ENCODE results near the gene CASP10.
"Not testable (repeated sequence)": the region's sequence is repeated elsewhere in the genome, so short reads cannot be mapped to it uniquely, and the experiment has no call there.

The CASP10 gene

DNA sequence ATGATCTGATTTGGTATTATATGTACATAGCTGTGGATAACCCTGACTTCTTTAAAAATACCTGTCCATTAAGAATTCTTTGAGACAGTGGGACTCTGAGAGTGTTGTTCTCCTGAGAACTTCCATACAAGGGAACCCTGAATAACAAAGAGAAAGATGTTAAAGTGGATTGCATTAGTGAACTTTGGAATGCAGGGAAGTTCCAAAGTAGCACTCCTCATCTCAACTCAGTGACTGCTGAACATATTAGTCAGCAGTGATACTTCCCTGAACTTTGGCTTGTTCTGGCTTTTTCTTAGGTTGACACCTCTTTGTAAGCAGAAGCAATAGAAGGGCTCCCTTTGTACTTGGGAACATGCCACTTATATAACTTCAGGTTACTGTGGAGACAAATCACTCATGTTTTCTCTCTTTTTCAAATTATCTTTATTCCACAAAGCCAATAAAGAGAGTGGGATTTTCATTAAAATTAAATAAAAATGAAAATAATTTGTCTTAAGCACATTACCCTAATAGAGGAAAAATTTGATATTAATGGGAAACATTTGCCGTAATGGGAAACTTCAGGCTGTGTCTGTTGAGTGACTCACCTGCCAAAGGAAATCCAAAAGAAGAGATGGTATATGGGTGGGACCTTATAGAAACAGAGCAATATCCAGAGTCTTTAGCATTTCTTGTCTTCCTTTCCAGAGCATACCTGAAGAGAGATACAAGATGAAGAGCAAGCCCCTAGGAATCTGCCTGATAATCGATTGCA is 33.7 kb upstream of the CASP10 start:
- H3K27me3 ChIP-seq (ENCODE audit: control insufficient read depth, insufficient read depth, low read length), result no peaks in the 10 kb centered on the region
- H3K4me3 ChIP-seq (ENCODE audit: low read length), result no peak overlapping the region
- H3K36me3 ChIP-seq (ENCODE audit: control insufficient read depth, low read depth, low read length), result no peaks in the 10 kb centered on the region
- H3K9ac ChIP-seq (ENCODE audit: low read length), result no peak overlapping the region
- H3K9me3 ChIP-seq (ENCODE audit: control insufficient read depth, low read depth, low read length), result no peaks in the 10 kb centered on the region
- no peak overlapping the region for H3K27ac ChIP-seq (ENCODE audit: low read length)
- H3K4me1 ChIP-seq (ENCODE audit: control insufficient read depth, low read depth, low read length), result peaks cover 4% of the 10 kb centered on the region

DNA sequence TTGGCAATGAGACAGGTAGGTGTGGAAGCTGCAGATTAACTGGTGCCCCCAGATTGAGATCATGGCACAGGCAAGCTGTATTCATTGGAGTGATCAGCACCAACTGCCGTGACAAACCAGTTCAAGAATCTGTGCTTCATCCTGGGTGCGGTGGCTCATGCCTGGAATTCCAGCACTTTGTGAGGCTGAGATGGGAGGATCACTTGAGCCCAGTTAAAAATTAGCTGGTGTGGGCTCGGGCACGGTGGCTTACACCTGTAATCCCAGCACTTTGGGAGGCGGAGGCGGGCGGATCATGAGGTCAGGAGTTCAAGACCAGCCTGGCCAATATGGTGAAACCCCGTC is 33.1 kb upstream of the CASP10 start:
- H3K4me3 ChIP-seq (ENCODE audit: low read length); H3K36me3 ChIP-seq (ENCODE audit: control insufficient read depth, low read depth, low read length); H3K9ac ChIP-seq (ENCODE audit: low read length); H3K9me3 ChIP-seq (ENCODE audit: control insufficient read depth, low read depth, low read length); H3K27me3 ChIP-seq (ENCODE audit: control insufficient read depth, insufficient read depth, low read length); H3K4me1 ChIP-seq (ENCODE audit: control insufficient read depth, low read depth, low read length); H3K27ac ChIP-seq (ENCODE audit: low read length): not testable (repeated sequence)

DNA sequence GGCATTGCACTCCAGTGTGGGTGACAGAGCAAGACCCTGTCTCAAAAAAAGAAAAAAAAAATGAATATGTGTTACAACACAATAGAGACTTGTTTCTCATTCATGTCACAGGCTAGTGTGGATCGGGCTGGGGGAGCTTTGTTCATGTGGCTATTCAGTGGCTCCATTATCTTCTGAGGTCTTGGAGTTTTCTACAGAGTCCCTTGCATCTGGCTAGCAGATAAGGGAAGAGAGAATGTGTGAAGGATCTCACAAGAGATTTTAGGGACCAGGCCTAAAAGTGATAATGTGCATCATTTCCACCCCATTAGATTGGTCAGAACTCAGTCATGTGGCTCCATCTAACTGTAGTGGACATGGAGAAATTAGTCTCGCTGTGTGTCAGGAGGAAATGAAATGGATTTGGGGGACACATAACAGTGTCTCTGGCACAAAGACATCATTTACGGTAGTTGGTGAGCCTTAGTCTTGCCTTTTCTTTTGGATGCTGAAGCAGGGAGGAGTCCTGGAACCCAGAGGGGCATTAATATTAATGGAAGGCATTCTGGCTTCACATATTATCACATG is 32.4 kb upstream of the CASP10 start:
- Histone ChIP-seq H3K27ac (ENCODE audit: low read length) (no peak overlapping the region), H3K9me3 (ENCODE audit: control insufficient read depth, low read depth, low read length) (no peaks in the 10 kb centered on the region), H3K4me1 (ENCODE audit: control insufficient read depth, low read depth, low read length) (peaks cover 4% of the 10 kb centered on the region), H3K4me3 (ENCODE audit: low read length) (no peak overlapping the region), H3K27me3 (ENCODE audit: control insufficient read depth, insufficient read depth, low read length) (no peaks in the 10 kb centered on the region), H3K36me3 (ENCODE audit: control insufficient read depth, low read depth, low read length) (no peaks in the 10 kb centered on the region), H3K9ac (ENCODE audit: low read length) (no peak overlapping the region)

DNA sequence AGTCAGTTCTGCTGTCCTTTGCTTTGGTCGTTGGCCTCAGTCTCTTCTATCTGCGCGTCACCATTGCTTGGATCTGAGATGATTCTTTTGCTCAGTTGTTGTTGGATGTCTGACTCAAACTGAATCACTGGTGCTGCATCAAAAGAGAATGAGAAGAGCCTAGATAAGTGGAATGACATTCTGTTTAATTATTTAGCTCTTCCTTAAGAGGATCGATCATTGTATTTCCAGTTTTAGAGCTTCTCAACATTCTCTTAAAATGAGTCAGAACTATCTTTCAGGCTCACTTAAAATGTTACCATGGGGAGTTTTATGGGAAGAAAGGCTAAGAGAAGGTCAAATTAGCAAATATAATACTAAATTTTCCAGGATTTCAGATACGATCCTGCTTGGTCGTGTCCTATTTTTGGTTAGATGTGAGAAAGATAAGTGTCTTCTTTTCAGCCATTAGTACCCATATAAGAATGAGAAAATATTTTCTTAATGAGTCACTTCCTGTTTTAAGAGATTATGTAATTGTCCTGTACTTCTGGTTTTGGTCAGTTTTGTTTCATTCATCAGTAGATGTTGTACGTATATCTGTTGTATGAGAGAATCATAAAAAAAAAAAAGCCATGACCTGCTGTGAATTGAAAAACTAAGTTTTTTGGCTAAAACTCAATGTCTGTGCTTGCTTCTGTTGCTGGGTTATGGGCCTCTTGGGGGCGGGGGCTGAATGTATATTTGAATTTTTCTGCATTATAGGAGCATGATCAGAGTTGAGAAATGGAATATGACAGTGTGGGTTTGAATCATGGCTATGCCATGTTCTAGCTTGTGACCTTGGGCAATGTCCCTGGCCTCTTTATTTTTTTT is 31.6 kb upstream of the CASP10 start:
- Histone ChIP-seq H3K9me3 (ENCODE audit: control insufficient read depth, low read depth, low read length) (no peaks in the 10 kb centered on the region), H3K27ac (ENCODE audit: low read length) (no peak overlapping the region), H3K9ac (ENCODE audit: low read length) (no peak overlapping the region), H3K4me3 (ENCODE audit: low read length) (no peak overlapping the region), H3K27me3 (ENCODE audit: control insufficient read depth, insufficient read depth, low read length) (no peaks in the 10 kb centered on the region), H3K36me3 (ENCODE audit: control insufficient read depth, low read depth, low read length) (no peaks in the 10 kb centered on the region), H3K4me1 (ENCODE audit: control insufficient read depth, low read depth, low read length) (peaks cover 4% of the 10 kb centered on the region)

DNA sequence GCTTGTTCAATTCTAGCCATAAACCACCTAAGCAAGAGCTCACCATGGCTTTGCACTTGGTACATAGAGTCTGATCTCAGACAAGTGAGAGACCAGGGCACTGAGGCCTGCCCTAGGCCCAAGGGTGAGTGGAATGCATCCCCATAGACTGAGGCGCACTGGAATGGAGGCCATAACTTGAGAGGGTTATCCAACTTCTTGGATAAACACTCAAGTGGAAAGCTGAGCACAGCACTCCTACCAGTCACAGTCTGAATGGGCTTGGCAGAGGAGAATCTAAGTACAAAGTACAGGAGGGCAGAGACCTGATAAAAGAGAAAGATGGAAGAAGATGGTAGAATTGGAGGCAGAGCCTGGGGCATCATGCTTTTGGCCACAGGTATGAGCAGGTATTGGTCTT is 30.4 kb upstream of the CASP10 start:
- H3K4me1 ChIP-seq (ENCODE audit: control insufficient read depth, low read depth, low read length), result peaks cover 4% of the 10 kb centered on the region
- no peak overlapping the region for H3K9ac ChIP-seq (ENCODE audit: low read length)
- no peaks in the 10 kb centered on the region for H3K27me3 ChIP-seq (ENCODE audit: control insufficient read depth, insufficient read depth, low read length)
- H3K27ac ChIP-seq (ENCODE audit: low read length), result no peak overlapping the region
- no peak overlapping the region for H3K4me3 ChIP-seq (ENCODE audit: low read length)
- H3K9me3 ChIP-seq (ENCODE audit: control insufficient read depth, low read depth, low read length), result no peaks in the 10 kb centered on the region
- H3K36me3 ChIP-seq (ENCODE audit: control insufficient read depth, low read depth, low read length), result no peaks in the 10 kb centered on the region

DNA sequence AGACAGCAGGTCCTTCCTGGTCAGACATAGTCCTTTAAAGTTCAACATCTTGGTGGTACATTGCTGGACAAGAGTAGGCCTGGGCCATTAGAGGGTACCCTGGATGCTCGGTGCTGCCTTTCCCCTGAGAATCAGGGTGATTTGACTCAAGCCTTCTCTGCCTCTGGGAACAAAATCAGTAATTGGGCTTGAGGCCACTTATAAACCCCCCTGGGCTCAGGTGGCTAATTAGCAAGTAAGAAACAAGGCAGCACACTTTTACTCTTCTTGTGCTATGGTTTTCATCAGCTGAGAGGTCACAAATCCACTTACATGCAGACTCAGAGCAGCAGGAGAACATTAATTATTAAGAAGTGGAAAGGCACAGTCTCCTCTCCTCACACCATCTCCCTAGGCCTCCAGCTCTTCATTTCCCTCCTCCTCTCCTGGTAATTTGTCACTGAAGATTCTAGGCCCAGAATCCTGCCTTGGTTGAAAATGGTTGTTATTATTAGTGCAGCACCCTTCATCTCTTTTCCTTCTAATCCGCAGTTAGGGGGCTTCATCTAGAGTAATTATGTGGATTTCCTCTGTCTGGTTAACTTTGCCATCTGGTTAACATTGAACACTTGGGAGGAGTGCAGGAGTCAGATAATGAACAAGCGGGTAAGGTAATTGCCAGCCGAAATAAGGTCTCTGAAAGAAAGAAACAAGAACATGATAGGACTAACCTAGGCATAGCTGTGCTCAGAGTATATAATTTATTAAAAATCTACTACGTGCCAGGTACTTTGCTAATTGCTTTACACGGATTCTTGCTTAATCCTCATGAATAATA is 29.7 kb upstream of the CASP10 start:
- Histone ChIP-seq H3K4me1 (ENCODE audit: control insufficient read depth, low read depth, low read length) (peaks cover 9% of the 10 kb centered on the region), H3K9ac (ENCODE audit: low read length) (no peak overlapping the region), H3K36me3 (ENCODE audit: control insufficient read depth, low read depth, low read length) (no peaks in the 10 kb centered on the region), H3K9me3 (ENCODE audit: control insufficient read depth, low read depth, low read length) (no peaks in the 10 kb centered on the region), H3K27ac (ENCODE audit: low read length) (no peak overlapping the region), H3K4me3 (ENCODE audit: low read length) (no peak overlapping the region), H3K27me3 (ENCODE audit: control insufficient read depth, insufficient read depth, low read length) (no peaks in the 10 kb centered on the region)

DNA sequence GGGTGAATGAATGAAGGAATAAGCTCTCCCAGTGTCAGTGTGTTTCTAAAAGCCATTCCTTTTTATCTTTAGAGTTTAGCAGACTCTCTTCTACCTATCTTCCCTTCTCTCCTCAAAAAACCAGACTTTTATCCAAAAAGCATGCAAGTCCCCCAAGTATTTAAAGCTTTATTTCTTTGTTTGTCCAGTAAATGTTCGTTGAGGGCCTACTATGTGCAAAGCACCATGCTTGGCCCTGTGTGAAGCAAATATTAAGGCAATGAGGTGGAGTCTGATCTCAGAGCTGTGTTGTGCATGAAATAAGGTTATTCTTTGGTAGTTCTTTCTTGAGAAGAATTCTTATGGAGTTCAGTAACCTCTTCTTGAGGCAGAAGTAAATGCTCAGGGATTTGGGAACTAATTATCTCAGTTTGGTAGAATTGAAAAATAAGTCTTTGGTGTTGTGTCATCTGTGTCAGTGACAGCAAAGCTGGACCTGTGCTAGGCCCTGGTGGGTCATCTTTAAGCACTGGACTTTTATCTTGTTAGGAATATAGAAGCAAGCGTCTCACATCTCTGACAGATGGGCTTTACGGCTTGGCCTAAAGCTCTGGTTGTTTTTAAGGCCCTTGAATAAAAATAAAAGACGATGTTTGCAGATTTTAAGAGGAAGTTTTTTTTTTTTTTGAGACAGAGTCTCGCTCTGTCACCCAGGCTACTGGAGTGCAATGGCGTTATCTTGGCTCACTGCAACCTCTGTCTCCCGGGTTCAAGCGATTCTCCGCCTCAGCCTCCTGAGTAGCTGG is 28.1 kb upstream of the CASP10 start:
- Histone ChIP-seq H3K9ac (ENCODE audit: low read length) (no peak overlapping the region), H3K27me3 (ENCODE audit: control insufficient read depth, insufficient read depth, low read length) (no peaks in the 10 kb centered on the region), H3K27ac (ENCODE audit: low read length) (no peak overlapping the region)

DNA sequence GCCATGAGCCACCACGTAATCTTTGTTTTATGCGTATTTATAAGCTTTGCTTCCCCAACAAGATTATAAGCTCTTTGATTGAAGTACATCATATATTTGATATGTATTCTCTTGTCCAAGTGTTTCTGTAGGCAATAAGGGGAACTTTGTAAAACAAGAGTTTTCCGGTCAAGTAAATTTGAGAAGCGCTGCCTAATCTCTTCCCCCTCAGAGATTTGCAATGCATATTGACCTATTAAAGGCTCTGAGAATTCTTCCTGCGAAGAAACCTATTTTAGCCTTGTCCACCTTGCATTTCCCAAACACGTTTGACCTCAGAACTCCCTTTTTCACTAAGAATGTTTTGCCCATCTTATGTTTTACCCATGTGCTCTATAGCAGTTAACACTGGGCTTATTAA is 26.9 kb upstream of the CASP10 start:
- H3K9ac ChIP-seq (ENCODE audit: low read length), result no peak overlapping the region
- H3K27ac ChIP-seq (ENCODE audit: low read length), result no peak overlapping the region
- H3K27me3 ChIP-seq (ENCODE audit: control insufficient read depth, insufficient read depth, low read length), result no peaks in the 10 kb centered on the region
- no peaks in the 10 kb centered on the region for H3K9me3 ChIP-seq (ENCODE audit: control insufficient read depth, low read depth, low read length)
- peaks cover 7% of the 10 kb centered on the region for H3K4me1 ChIP-seq (ENCODE audit: control insufficient read depth, low read depth, low read length)
- no peaks in the 10 kb centered on the region for H3K36me3 ChIP-seq (ENCODE audit: control insufficient read depth, low read depth, low read length)
- H3K4me3 ChIP-seq (ENCODE audit: low read length), result no peak overlapping the region

More for the DNA sequence above, 28.1 kb upstream of the CASP10 start:
- H3K4me1 ChIP-seq (ENCODE audit: control insufficient read depth, low read depth, low read length), result peaks cover 7% of the 10 kb centered on the region
- no peaks in the 10 kb centered on the region for H3K36me3 ChIP-seq (ENCODE audit: control insufficient read depth, low read depth, low read length)
- H3K4me3 ChIP-seq (ENCODE audit: low read length), result no peak overlapping the region
- no peaks in the 10 kb centered on the region for H3K9me3 ChIP-seq (ENCODE audit: control insufficient read depth, low read depth, low read length)

DNA sequence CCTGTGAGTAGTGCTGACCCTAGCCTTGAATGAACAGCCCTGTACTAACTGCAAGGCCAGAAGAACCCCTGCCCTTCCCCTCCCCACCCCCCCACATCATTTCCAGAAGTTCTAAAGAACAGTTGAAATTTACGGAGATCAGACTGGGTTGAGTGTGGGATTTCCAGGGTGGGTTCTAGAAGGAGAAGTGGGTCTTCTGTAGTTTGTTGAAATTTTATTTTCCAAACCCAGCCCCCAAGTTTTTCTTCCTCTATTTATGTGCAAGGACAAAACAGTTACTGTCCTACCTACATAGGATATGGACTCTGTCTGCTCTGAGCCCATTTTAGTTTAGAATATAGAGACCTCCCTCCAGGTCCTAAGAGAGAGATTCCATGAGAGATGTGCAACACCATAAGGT is 26.3 kb upstream of the CASP10 start:
- Histone ChIP-seq H3K36me3 (ENCODE audit: control insufficient read depth, low read depth, low read length) (no peaks in the 10 kb centered on the region), H3K27ac (ENCODE audit: low read length) (no peak overlapping the region), H3K9me3 (ENCODE audit: control insufficient read depth, low read depth, low read length) (no peaks in the 10 kb centered on the region), H3K4me3 (ENCODE audit: low read length) (no peak overlapping the region), H3K27me3 (ENCODE audit: control insufficient read depth, insufficient read depth, low read length) (no peaks in the 10 kb centered on the region), H3K4me1 (ENCODE audit: control insufficient read depth, low read depth, low read length) (peaks cover 7% of the 10 kb centered on the region), H3K9ac (ENCODE audit: low read length) (no peak overlapping the region)

DNA sequence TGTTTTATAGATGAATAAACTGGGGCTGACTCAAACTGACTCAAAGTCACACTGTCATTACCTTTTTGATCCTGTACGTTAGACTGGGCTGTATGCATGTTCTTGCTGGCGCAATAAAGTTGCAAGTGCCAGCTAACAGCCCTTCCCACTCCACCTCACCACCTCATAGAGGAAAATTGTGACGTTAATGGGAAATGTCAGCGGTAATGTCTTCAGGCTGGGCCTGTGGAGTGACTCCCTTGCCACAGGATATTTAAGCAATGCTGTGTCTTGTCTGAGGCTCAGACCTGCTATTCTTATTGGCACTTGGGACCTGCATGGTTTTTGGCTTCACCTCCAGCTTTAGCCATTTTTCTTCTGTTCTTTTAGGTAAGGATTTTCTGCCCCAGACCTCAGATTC is 25.2 kb upstream of the CASP10 start:
- peaks cover 7% of the 10 kb centered on the region for H3K4me1 ChIP-seq (ENCODE audit: control insufficient read depth, low read depth, low read length)
- no peaks in the 10 kb centered on the region for H3K36me3 ChIP-seq (ENCODE audit: control insufficient read depth, low read depth, low read length)
- H3K9ac ChIP-seq (ENCODE audit: low read length), result no peak overlapping the region
- no peaks in the 10 kb centered on the region for H3K9me3 ChIP-seq (ENCODE audit: control insufficient read depth, low read depth, low read length)
- H3K27ac ChIP-seq (ENCODE audit: low read length), result no peak overlapping the region
- no peak overlapping the region for H3K4me3 ChIP-seq (ENCODE audit: low read length)
- no peaks in the 10 kb centered on the region for H3K27me3 ChIP-seq (ENCODE audit: control insufficient read depth, insufficient read depth, low read length)
